Measurements from ENCODE around the gene ADGRB3.
"Not testable (repeated sequence)": the region's sequence is repeated elsewhere in the genome, so short reads cannot be mapped to it uniquely, and the experiment has no call there.

Gene ADGRB3

GRCh38 chr6:68967549-68968300 lies 332.6 kb downstream of the ADGRB3 start:
- DNase-seq = peak; percentile 40

DNA sequence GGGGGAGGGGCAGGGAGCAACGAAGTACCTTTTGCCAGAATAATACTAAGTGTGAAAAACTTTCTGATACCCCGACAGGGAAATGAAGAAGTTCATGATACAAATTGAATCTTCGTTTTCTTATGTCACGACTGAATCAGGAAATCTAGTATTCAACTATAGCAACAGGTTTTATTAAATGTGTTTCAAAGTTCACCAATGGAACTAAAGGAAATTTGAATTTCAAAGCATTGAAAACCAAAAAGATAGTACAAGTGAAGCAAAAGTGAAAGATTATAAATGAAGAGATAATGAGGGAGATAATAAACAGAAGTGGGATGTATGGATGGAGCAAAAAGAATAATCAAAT lies 333.2 kb downstream of the ADGRB3 start:
- no peak for DNase-seq

DNA sequence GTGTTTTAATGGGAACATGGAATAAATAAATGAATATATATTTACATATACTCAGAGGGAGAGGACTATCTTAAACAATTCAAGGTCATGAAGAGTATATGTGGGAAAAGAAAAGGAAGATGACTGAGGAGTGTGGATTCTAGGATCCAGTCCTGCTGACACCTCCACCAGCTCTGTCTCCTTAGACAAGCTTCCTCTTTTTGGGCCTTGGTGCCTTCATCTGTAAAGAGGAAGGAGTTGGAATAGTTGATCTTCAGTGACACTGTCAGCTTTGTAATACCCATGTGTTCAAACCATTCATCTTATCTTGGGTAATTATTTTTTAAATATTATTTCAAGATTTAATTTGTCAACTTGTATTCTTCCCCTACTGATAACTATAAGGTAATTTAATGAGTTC lies 338.0 kb downstream of the ADGRB3 start:
- no peak for DNase-seq

GRCh38 chr6:68975064-68975463 lies 340.0 kb downstream of the ADGRB3 start:
- DNase-seq = no peak

DNA sequence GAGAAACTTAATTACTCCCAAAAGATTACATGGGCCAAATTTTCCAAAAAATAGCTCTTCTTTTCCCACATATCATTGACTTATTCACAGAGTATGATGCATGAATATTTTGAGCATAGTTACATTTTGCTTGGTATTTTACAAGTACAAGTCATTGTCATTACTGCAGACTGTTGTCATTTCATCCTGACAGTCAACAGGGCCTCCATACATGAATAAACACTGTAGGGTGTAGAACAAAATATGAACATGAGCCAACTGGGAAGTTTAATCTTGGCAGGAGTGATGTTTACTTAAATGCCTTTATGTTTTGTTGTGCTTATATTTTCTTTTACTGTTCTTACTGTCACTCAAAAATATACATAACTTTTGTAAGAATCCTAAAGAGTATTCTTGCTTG lies 340.7 kb downstream of the ADGRB3 start:
- DNase-seq = no peak

GRCh38 chr6:68976260-68976659 lies 341.2 kb downstream of the ADGRB3 start:
- no peak for DNase-seq

GRCh38 chr6:68978411-68978810 lies 343.3 kb downstream of the ADGRB3 start:
- no peak for DNase-seq

DNA sequence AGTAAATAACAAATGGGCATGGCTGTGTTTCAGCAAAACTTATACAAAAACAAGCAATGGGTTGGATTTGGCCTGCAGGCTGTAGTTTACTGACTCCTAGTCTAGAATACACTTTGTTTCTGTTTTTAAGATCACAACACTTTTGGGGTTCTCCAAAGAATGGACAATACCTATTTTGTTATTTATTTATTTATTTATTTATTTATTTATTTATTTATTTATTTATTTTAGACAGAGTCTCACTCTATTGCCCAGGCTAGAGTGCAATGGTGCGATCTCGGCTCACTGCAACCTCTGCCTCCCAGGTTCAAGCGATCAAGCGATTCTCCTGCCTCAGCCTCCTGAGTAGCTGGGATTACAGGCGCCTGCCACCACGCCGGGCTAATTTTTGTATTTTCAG lies 346.6 kb downstream of the ADGRB3 start:
- DNase-seq = not testable (repeated sequence)

GRCh38 chr6:68988698-68989097 lies 353.6 kb downstream of the ADGRB3 start:
- no peak for DNase-seq

DNA sequence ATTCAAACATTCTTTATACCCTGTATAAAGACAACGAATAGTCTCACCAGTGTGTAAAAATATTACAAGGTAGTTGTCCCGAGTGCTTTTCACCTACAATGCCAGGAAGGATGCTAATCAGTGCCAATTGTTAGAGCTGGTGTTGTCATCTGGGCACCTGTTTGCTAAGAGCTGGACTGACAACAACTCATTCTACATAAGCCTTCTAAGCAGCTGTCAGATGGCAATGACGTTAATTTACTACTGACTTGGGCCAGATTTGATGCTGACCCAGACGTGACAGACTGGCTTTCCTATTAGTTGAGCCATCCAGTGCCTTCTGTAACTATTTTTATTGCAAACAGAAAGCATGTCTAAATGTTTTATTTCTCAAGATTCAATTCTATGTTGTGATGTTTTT lies 355.2 kb downstream of the ADGRB3 start:
- DNase-seq = no peak

DNA sequence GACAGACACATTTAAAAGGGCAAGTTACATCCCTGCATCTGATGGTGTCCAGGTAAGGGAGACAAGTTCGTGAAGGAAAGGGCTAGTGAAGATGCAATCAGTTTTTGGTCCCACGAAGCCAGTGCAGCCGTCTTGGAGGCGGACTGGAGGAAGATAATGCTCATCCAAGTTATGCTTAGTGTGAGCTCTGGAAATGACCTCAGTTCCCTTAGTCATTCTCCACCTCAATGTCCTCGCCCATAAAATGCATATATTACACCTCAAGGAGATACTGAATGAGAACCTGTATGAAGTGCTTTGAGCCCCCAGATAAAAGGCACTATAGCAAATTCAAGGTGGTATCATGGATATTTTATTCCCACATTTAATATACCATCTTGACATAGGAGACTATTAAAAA lies 358.8 kb downstream of the ADGRB3 start:
- no peak for DNase-seq

- DNase-seq = no peak
Measured at GRCh38 chr6:68994521-68994920, 359.4 kb downstream of the ADGRB3 start.

GRCh38 chr6:69005199-69005598 lies 370.1 kb downstream of the ADGRB3 start:
- no peak for DNase-seq

- no peak for DNase-seq
Measured at GRCh38 chr6:69007781-69008180, 372.7 kb downstream of the ADGRB3 start.

GRCh38 chr6:69012211-69012610 lies 377.1 kb downstream of the ADGRB3 start:
- DNase-seq = no peak

GRCh38 chr6:69012876-69013275 lies 377.8 kb downstream of the ADGRB3 start:
- DNase-seq = no peak

DNA sequence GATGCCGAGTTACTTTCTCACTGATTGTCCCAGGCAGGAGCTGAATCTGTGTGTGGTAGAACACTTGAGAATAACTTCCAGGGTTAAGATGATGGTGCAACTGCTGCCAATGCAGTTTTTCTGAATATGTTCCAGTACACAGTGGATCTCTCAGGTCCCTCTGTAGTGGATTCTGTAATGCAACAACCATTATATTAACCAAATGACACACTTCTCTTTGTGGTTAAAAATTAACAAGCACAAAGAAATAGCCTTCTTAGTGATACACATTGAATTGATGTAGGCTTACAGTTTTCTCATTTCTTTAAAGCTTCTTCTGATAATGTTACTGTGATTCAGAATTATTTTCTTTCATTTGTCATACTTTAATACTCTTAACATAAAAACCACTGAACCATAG lies 383.8 kb downstream of the ADGRB3 start:
- DNase-seq = no peak

GRCh38 chr6:69019832-69020231 lies 384.8 kb downstream of the ADGRB3 start:
- no peak for DNase-seq

DNA sequence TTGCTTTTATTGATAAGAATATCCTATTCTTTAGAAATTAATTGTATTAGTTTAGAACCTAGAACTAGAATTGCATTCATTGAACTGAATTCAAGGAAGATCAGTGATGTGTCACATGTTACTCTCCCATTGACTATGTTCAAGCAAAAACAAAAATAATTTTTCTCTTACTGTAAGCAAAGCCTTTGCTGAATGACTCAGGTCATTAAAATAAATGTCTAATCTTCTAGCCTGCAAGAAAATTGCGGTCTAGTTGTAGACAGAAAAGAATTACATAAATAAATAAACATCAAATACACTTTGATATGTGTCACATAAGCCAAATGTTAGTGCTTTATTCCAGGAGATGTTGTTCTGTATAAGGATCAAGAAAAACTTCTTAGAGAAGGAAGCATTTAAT lies 387.9 kb downstream of the ADGRB3 start:
- DNase-seq = no peak

GRCh38 chr6:69026243-69026642 lies 391.2 kb downstream of the ADGRB3 start:
- DNase-seq = no peak

DNA sequence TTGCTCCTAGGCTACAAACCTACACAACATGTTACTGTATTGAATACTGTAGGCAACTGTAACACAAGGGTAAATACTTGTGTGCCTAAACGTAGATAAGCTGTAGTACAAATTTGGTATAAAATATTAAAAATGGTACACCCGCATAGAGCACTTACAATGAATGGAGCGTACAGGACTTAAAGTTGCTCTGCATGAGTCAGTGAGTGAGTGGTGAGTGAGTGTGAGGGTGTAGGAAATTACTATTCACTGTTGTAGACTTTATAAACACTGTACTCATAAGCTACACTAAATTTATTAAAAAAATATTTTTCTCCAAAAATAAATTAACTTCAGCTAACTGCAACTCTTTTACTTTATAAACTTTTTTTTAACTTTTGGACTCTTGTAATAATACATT lies 391.6 kb downstream of the ADGRB3 start:
- no peak for DNase-seq

DNA sequence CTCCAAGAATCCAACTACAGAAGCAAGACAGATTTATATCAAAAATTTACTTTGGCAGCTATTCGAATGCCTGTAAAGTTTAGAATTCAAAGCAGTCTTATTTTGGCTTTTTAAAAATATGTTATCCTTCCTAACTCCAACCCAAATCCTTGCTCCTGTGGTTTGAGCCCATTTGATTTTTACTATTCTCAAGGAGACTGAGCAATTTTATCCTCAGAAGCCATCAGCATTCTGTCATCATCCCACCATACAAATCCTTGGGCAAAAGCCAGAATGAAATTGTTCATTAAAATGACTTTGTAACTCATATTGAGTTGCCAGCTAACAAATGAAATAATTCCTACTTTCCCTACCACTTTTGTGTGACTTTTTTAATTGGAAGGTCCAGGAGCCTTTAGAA lies 392.8 kb downstream of the ADGRB3 start:
- no peak for DNase-seq

GRCh38 chr6:69038841-69039240 lies 403.8 kb downstream of the ADGRB3 start:
- DNase-seq = no peak

DNA sequence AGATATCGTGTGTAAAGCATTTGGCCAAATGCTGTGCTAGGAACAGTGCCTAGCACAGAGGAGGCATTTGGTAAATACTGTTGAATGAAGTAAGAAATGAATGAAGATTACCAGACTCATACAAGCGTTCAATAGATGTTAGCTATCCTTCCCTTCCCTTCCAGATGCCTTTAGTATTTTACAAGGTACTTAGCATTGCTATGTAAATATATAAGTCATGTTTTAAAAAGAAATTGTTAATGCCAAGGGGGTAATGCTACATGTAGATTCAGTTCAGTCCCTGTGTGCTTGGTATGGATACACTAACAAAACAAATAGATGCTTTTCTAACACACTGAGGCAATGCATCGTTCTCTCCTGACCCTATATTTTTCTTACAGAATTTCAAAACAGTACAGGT lies 407.2 kb downstream of the ADGRB3 start:
- no peak for DNase-seq

DNA sequence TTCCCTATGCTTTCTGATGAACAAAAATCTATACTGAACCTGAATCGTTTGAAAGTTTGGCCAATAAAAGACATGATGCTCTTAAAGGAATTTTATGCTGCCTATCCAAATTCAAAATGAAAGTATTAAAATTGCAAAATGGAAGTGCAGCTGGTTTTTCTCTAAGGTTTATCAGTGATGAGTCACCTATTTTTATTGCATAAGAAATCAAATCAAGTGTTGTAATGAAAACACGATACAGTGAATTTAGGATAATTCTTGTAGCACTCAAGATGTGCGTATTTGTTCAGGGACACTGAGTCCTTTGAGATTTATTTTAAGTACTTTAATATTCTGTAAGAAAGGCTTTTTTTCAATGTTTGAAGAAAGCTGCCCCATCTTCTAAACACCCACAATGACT lies 409.5 kb downstream of the ADGRB3 start:
- no peak for DNase-seq

- no peak for DNase-seq
Measured at GRCh38 chr6:69059413-69059812, 424.3 kb downstream of the ADGRB3 start.
